ENCODE measurements around the gene EXOC4.

GRCh38 chr7:133971625-133972024 lies 718.7 kb downstream of the EXOC4 start:
- TF ChIP-seq POLR2A (IDR thresholded peaks at IDR 0.05) (no peak), CTCF (IDR thresholded peaks at IDR 0.05) (no peak)

Measured in vagina (tissue), 2 donors.